ENCODE results near the gene SLAMF1.
"Not testable (repeated sequence)": the region's sequence is repeated elsewhere in the genome, so short reads cannot be mapped to it uniquely, and the experiment has no call there.

The SLAMF1 gene

GRCh38 chr1:160659566-160659965 lies 12.7 kb upstream of the SLAMF1 start:
- Histone ChIP-seq H3K27me3 (ENCODE audit: control insufficient read depth, insufficient read depth, low read length) (no peaks in the 10 kb centered on the region), H3K9ac (ENCODE audit: low read depth, low read length) (no peak overlapping the region), H3K36me3 (ENCODE audit: control insufficient read depth, insufficient read depth, low read length) (no peaks in the 10 kb centered on the region), H3K4me3 (ENCODE audit: low read depth, low read length) (no peak overlapping the region), H3K4me1 (ENCODE audit: control insufficient read depth, insufficient read depth, low read length) (no peaks in the 10 kb centered on the region), H3K9me3 (ENCODE audit: control insufficient read depth, insufficient read depth, low read length) (no peaks in the 10 kb centered on the region)

- Histone ChIP-seq H3K4me1 (ENCODE audit: control insufficient read depth, insufficient read depth, low read length) (no peaks in the 10 kb centered on the region), H3K27me3 (ENCODE audit: control insufficient read depth, insufficient read depth, low read length) (no peaks in the 10 kb centered on the region), H3K9ac (ENCODE audit: low read depth, low read length) (no peak overlapping the region), H3K9me3 (ENCODE audit: control insufficient read depth, insufficient read depth, low read length) (no peaks in the 10 kb centered on the region), H3K4me3 (ENCODE audit: low read depth, low read length) (no peak overlapping the region), H3K36me3 (ENCODE audit: control insufficient read depth, insufficient read depth, low read length) (no peaks in the 10 kb centered on the region)
Measured at GRCh38 chr1:160658814-160659193, 12.0 kb upstream of the SLAMF1 start.

GRCh38 chr1:160658162-160658813 lies 11.4 kb upstream of the SLAMF1 start:
- Histone ChIP-seq H3K4me3 (ENCODE audit: low read depth, low read length) (no peak overlapping the region), H3K9me3 (ENCODE audit: control insufficient read depth, insufficient read depth, low read length) (no peaks in the 10 kb centered on the region), H3K9ac (ENCODE audit: low read depth, low read length) (no peak overlapping the region), H3K4me1 (ENCODE audit: control insufficient read depth, insufficient read depth, low read length) (no peaks in the 10 kb centered on the region), H3K27me3 (ENCODE audit: control insufficient read depth, insufficient read depth, low read length) (no peaks in the 10 kb centered on the region), H3K36me3 (ENCODE audit: control insufficient read depth, insufficient read depth, low read length) (no peaks in the 10 kb centered on the region)

- Histone ChIP-seq H3K36me3 (ENCODE audit: control insufficient read depth, insufficient read depth, low read length) (no peaks in the 10 kb centered on the region), H3K4me3 (ENCODE audit: low read depth, low read length) (no peak overlapping the region), H3K27me3 (ENCODE audit: control insufficient read depth, insufficient read depth, low read length) (no peaks in the 10 kb centered on the region), H3K9me3 (ENCODE audit: control insufficient read depth, insufficient read depth, low read length) (no peaks in the 10 kb centered on the region), H3K4me1 (ENCODE audit: control insufficient read depth, insufficient read depth, low read length) (peaks cover 7% of the 10 kb centered on the region), H3K9ac (ENCODE audit: low read depth, low read length) (no peak overlapping the region)
Measured at GRCh38 chr1:160657250-160657781, 10.5 kb upstream of the SLAMF1 start.

- Histone ChIP-seq H3K4me3 (ENCODE audit: low read depth, low read length) (no peak overlapping the region), H3K4me1 (ENCODE audit: control insufficient read depth, insufficient read depth, low read length) (peaks cover 11% of the 10 kb centered on the region), H3K9ac (ENCODE audit: low read depth, low read length) (no peak overlapping the region), H3K36me3 (ENCODE audit: control insufficient read depth, insufficient read depth, low read length) (no peaks in the 10 kb centered on the region), H3K27me3 (ENCODE audit: control insufficient read depth, insufficient read depth, low read length) (no peaks in the 10 kb centered on the region), H3K9me3 (ENCODE audit: control insufficient read depth, insufficient read depth, low read length) (no peaks in the 10 kb centered on the region)
Measured at GRCh38 chr1:160656737-160657136, 9.9 kb upstream of the SLAMF1 start.

- H3K4me3 ChIP-seq (ENCODE audit: low read depth, low read length): no peak overlapping the region
- H3K9me3 ChIP-seq (ENCODE audit: control insufficient read depth, insufficient read depth, low read length): no peaks in the 10 kb centered on the region
- H3K27me3 ChIP-seq (ENCODE audit: control insufficient read depth, insufficient read depth, low read length): no peaks in the 10 kb centered on the region
- H3K4me1 ChIP-seq (ENCODE audit: control insufficient read depth, insufficient read depth, low read length): peaks cover 17% of the 10 kb centered on the region
- H3K9ac ChIP-seq (ENCODE audit: low read depth, low read length): no peak overlapping the region
- H3K36me3 ChIP-seq (ENCODE audit: control insufficient read depth, insufficient read depth, low read length): no peaks in the 10 kb centered on the region
Measured at GRCh38 chr1:160653620-160654016, 6.8 kb upstream of the SLAMF1 start.

- Histone ChIP-seq H3K36me3 (ENCODE audit: control insufficient read depth, insufficient read depth, low read length) (no peaks in the 10 kb centered on the region), H3K4me3 (ENCODE audit: low read depth, low read length) (no peak overlapping the region), H3K4me1 (ENCODE audit: control insufficient read depth, insufficient read depth, low read length) (peaks cover 17% of the 10 kb centered on the region), H3K9ac (ENCODE audit: low read depth, low read length) (no peak overlapping the region), H3K27me3 (ENCODE audit: control insufficient read depth, insufficient read depth, low read length) (no peaks in the 10 kb centered on the region), H3K9me3 (ENCODE audit: control insufficient read depth, insufficient read depth, low read length) (no peaks in the 10 kb centered on the region)
Measured at GRCh38 chr1:160652924-160653619, 6.2 kb upstream of the SLAMF1 start.

GRCh38 chr1:160652065-160652641 lies 5.3 kb upstream of the SLAMF1 start:
- not testable (repeated sequence) for H3K4me3 ChIP-seq (ENCODE audit: low read depth, low read length); H3K27me3 ChIP-seq (ENCODE audit: control insufficient read depth, insufficient read depth, low read length); H3K36me3 ChIP-seq (ENCODE audit: control insufficient read depth, insufficient read depth, low read length); H3K9ac ChIP-seq (ENCODE audit: low read depth, low read length); H3K9me3 ChIP-seq (ENCODE audit: control insufficient read depth, insufficient read depth, low read length)
- H3K4me1 ChIP-seq (ENCODE audit: control insufficient read depth, insufficient read depth, low read length): peaks cover 17% of the 10 kb centered on the region

GRCh38 chr1:160651433-160652064 lies 4.7 kb upstream of the SLAMF1 start:
- H3K4me3 ChIP-seq (ENCODE audit: low read depth, low read length): no peak overlapping the region
- H3K4me1 ChIP-seq (ENCODE audit: control insufficient read depth, insufficient read depth, low read length): peaks cover 17% of the 10 kb centered on the region
- H3K27me3 ChIP-seq (ENCODE audit: control insufficient read depth, insufficient read depth, low read length): peaks cover 3% of the 10 kb centered on the region
- no peak overlapping the region for H3K9ac ChIP-seq (ENCODE audit: low read depth, low read length)
- no peaks in the 10 kb centered on the region for H3K36me3 ChIP-seq (ENCODE audit: control insufficient read depth, insufficient read depth, low read length)
- no peaks in the 10 kb centered on the region for H3K9me3 ChIP-seq (ENCODE audit: control insufficient read depth, insufficient read depth, low read length)

GRCh38 chr1:160647329-160647720 lies 481 bp upstream of the SLAMF1 start:
- no peak overlapping the region for H3K9ac ChIP-seq (ENCODE audit: low read depth, low read length)
- H3K4me1 ChIP-seq (ENCODE audit: control insufficient read depth, insufficient read depth, low read length): peaks cover 9% of the 10 kb centered on the region
- no peaks in the 10 kb centered on the region for H3K36me3 ChIP-seq (ENCODE audit: control insufficient read depth, insufficient read depth, low read length)
- H3K27me3 ChIP-seq (ENCODE audit: control insufficient read depth, insufficient read depth, low read length): peaks cover 4% of the 10 kb centered on the region
- no peaks in the 10 kb centered on the region for H3K9me3 ChIP-seq (ENCODE audit: control insufficient read depth, insufficient read depth, low read length)
- H3K4me3 ChIP-seq (ENCODE audit: low read depth, low read length): no peak overlapping the region

GRCh38 chr1:160646180-160646579 lies 664 bp downstream of the SLAMF1 start:
- H3K27me3 ChIP-seq (ENCODE audit: control insufficient read depth, insufficient read depth, low read length): peaks cover 4% of the 10 kb centered on the region
- peaks cover under 1% of the 10 kb centered on the region for H3K4me1 ChIP-seq (ENCODE audit: control insufficient read depth, insufficient read depth, low read length)
- no peaks in the 10 kb centered on the region for H3K36me3 ChIP-seq (ENCODE audit: control insufficient read depth, insufficient read depth, low read length)
- no peak overlapping the region for H3K9ac ChIP-seq (ENCODE audit: low read depth, low read length)
- H3K4me3 ChIP-seq (ENCODE audit: low read depth, low read length): no peak overlapping the region
- H3K9me3 ChIP-seq (ENCODE audit: control insufficient read depth, insufficient read depth, low read length): no peaks in the 10 kb centered on the region
